HG03039 (cell line): ENCODE measurements around the gene ACTR10.
A peak's percentile ranks its signal among the peaks of the same experiment; 100 is the strongest.

Source experiments
- ATAC-seq: cut with Tn5 transposase; IDR thresholded peaks from one replicate; pipeline ENCODE4 v1.9.1; 2021; ENCODE audit warnings: mild to moderate bottlenecking, moderate library complexity; ENCODE audit not compliant: unreplicated experiment

The ACTR10 gene

DNA sequence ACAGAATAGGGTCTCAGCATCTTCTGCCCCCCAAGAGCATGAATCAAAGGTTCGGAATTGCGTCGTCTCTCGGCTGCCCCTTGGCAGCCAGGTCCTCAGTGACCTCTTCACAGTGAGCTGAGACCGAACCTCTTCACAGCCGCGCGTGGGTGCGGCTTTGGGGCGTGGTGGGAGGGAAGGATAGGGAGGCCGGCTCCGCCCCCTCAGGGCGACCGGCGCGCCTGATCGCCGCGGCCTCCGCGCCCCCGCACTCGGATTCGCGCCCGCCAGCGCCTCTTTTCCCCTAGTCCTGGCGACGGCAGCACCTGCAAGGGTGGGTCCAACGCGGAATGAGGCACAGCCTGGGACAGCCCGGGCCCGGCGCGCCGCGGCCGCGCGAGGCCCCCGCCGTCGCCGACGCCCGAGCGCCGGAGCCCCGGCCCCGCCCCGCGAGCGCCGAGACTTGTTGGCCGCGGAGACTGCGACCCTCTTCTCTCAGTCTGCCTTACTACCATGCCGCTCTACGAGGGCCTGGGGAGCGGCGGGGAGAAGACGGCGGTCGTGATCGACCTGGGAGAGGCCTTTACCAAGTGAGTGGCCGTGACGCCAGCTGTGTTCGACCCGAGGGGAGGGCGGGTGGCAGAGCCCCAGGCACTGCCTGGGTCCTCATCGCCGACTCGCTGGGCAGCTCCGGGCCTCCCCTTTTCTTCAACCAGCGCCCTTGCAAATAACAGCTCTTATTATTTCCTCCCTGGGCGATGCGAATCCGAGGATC lies at the start of gene ACTR10:
ACTR10 (plus strand) TSS at position 424 of the 754 bp plus-strand sequence; CDS start at position 493, 69 bp downstream.
- peak; percentile 93 for ATAC-seq

GRCh38 chr14:58150243-58150805 lies 49.6 kb upstream of the ACTR10 start:
- no peak for ATAC-seq

DNA sequence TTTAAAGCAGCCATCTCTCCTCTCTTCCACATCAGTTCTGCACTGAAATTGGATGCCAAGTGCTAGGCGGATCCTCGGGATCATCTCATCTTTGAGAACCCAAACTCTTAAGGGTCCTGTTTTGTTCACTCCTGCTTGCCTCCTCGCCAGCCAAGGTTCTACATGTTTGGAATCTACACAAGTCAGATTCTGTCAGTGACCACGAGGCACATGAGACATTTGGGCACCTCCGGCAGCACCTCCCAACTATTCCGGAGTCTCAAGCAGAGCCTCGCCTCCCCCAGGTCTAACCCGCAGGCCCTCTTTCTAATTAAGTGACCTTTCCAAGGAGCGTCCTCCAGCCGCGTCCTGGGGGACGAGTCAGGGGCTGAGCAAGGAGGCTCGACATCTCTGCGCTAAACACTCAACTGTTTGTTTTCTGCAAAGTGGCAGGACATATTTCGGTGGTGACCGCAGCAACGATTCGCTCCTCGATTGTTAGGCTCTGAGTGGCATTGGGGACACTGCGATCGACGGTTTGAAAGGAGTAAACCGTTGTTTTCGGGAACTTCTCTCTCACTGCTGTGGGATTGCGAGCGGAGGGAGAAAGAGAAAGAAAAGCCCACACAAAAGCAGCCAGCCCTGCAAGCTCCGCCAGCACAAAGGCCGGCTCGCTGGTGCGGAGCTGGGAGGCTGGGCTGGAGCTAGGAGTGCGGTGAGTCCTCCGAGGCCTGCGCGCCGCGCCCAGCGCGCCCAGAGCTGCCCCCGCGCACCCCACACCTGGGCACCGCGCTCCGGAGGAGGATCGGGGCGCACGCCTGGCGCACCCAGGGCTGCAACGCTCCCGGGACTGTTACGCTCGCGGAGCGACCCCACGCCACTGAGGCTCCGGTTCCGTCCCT lies 48.6 kb upstream of the ACTR10 start:
- peak; percentile 28 for ATAC-seq

DNA sequence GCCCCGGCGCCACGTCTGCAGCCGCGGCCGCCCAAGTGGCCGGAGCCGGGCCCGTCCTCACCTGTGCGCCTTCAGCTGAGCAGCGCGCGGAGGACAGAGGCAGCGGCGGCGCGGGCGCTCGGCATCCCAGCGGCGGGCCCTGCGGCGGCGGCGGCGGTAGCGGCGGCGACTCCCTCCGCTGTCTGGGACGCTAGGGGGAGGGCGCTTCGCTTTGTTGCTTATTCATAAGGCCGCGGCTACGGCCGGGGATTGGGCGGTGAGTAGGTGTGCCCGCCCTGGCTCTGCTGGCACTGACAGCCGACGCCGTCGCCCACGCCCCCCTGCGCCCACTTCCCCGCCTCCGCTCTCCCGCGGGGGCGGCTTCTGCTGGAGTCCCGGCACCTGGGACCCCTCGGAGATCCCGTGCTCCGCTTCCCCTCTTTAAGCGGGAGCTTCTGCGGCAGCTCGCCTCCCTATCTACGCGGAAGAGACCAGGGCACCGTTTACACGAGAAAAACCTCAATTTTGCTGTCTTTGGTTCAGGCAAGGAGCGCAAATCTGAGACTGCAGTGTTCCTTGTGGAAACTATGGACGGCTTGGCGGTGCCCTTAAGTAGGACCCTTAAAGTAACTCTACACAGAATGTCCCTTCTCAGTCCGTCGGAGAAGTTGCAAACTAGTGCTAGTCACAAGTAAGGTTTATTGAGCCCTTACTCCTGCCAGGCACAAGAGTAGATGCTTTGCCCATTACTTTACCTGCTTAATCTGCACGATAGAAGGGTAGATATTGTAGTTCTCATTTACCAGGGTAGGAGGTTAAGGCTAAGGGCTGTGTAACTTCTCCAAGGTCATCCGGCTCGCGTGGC lies 47.7 kb upstream of the ACTR10 start, which contains the start of gene ARMH4:
ARMH4 (minus strand) TSS at position 200 of the 844 bp plus-strand sequence. CDS start 12,855 bp downstream, outside the sequence.
- ATAC-seq, result peak; percentile 92

GRCh38 chr14:58160561-58160960 lies 39.4 kb upstream of the ACTR10 start:
- no peak for ATAC-seq

DNA sequence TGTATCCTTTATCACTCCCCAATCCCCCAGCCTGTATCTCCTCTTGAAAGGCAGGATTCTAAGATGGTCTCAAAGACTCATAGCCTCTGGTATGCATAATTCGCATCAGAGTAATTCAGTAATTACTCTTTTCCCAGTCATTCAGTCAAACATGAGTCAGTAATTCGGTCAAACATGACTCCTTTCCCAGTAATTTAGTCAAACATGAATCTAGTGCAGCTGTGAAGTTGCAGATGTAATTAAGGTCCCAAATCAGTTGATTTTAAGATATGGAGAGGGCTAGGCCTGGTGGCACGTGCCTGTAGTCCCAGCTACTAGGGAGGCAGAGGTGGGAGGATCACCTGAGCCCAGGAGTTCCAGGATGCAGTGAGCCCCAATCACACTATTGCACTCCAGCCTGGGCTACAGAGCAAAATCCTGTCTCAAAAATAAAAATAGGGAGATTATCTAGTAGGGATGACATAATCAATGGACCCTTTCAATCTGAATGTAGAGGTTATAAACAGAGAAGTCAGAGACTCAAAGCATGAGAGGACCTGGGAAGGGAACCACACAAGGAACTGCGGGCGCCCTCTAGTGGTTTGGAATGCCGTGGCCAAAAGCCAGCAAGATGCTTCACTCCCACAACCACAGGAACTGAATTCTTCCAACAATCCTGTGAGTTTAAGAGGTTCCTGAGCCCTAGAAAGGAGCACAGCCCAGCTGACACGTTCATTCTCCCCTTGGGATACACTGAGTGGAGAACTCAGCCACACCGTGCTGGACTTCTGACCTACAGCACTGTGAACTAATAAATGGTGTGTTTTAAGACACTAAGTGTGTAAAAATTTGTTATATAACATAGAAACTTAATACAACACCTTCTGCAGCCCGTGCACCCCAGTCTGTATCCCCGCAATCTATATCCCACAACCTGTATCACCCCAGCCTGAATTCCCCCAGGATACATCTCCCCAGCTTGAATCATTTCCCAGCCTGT lies 33.7 kb upstream of the ACTR10 start:
- no peak for ATAC-seq

- ATAC-seq, result no peak
Measured at GRCh38 chr14:58167057-58167456, 32.9 kb upstream of the ACTR10 start.

GRCh38 chr14:58167891-58168290 lies 32.1 kb upstream of the ACTR10 start:
- no peak for ATAC-seq

DNA sequence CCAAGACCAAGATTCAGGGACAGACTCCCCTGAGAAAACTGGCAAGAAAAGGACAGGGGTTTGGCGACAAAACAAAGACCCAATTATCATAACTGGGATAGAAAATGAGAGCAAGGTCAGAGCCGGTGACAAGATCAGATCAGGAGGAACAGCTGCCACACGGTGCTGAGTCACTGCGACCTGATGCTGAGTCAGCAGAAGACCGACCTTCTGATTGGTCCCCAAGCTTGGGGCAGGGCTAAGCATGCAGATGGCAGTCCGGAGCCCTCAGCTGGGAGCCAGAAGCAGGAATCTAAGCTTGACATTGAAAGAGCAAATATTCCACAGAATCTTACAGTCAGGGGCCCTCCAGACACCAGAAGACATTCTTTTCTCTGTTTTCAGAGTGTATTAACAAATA lies 28.9 kb upstream of the ACTR10 start:
- peak; percentile 94 for ATAC-seq

GRCh38 chr14:58177125-58177524 lies 22.8 kb upstream of the ACTR10 start:
- ATAC-seq, result no peak

DNA sequence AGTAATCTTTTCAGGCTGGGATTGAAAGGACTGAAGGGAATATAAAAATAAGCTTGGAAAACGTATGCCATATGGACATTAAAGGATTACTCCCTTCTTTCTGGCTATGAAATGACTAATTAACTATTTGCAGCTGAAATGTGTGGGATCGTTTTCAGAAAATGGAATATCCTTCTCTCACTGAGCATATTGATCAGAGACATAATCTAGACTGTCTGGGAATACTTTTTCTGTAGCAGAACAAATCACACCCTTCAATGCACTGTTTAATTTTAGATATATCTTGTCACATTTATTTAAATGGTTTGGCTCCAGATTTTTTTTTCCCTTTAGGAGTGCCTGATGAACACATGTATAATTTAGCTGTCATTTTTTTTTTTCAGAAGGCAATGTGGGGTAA lies 10.8 kb upstream of the ACTR10 start:
- no peak for ATAC-seq

- no peak for ATAC-seq
Measured at GRCh38 chr14:58191763-58192601, 8.0 kb upstream of the ACTR10 start.

DNA sequence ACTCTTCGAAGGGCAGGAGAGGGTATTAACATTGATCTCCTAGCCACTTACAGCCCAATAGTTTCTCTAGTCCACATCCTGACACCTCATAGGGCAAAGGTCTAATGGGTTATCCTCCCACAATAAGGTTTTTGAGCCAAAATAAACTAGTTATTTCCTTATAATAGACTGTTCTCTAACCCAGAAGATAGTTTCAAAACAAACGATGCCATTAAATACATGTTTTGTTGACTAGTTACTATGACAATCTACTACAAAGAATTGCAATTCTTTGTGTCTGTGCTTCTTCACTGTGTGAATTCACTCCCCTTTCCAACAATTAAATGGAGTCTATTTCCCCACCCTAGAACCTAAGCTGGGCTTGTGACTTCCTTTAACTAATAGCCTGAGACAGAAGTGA lies 6.4 kb upstream of the ACTR10 start:
- ATAC-seq, result no peak

- ATAC-seq, result no peak
Measured at GRCh38 chr14:58196198-58196597, 3.8 kb upstream of the ACTR10 start.

DNA sequence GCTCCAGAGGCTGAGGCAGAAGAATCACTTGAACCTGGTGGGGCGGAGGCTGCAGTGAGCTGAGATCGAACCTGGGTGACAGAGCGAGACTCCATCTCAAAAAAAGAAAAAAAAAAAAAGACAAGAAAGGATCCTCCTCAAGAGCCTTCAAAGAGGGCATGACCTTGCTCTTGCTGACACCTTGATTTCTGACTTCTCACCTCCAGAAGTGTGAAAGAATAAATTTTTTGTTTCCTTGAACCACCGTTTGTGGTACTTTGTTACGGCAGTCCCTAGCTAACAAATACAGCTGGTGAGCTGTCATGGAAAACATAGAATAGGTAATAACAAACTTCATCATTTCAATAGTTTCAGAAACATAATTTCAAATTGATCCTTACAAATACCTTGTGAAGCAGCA lies 1.9 kb upstream of the ACTR10 start:
- ATAC-seq, result no peak

DNA sequence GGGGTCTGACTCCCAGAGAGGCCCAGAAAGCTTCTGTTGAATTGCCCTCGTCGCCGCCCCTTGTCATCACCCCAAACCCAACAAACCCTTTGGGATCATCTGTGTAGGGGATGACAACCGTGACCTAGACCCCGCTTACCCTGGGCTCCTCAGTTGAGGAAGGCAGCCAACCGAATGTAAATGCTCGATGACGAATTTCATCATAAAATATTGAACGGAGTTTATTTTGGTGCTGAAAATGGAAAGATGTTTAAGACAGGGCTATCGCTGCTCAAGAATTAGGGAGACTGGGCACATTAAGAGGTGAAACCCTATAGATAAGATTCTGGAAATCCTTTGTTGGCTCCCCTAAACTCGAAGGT lies 512 bp downstream of the ACTR10 start:
- ATAC-seq, result no peak

GRCh38 chr14:58200846-58201245 lies 897 bp downstream of the ACTR10 start:
- ATAC-seq, result no peak

GRCh38 chr14:58213176-58213575 lies 13.2 kb downstream of the ACTR10 start:
- no peak for ATAC-seq
